Activated naive CD4-positive, alpha-beta T cell treated with anti-CD3 and anti-CD28 coated beads, Interleukin-2, amount 50 U/mL, for 72 hours (primary cell): ENCODE results near the gene LNX2. TPM values are rescaled to one million over a fixed set of nuclear protein-coding genes. Genes with fewer than 3 reads are reported as not detected.

Experiments used
- ATAC-seq, 2 donors: fragments of 150-1000 bp; cut with Tn5 transposase; 2 replicates each; pipeline ENCODE4 v1.10.0; 2021; ENCODE audit warnings: mild to moderate bottlenecking in 2 of 2, moderate library complexity in 2 of 2
- DNase-seq, 2 donors: peaks; one replicate each; pipeline ENCODE4 v3.0.0; 2021 to 2022; ENCODE audit warnings: low spot score in 2 of 2
- H3K27ac Mint-ChIP-seq, 2 donors: one replicate each; pipeline ENCODE4 v1.8.0; 2022; ENCODE audit warnings: mild to moderate bottlenecking in 2 of 2, mixed read lengths in 2 of 2
- H3K36me3 Mint-ChIP-seq, 2 donors: one replicate each; pipeline ENCODE4 v1.8.0; 2022; ENCODE audit warnings: mixed read lengths in 2 of 2
- H3K9me3 Mint-ChIP-seq, 2 donors: one replicate each; pipeline ENCODE4 v1.8.0; 2022; ENCODE audit warnings: mixed read lengths in 2 of 2
- total RNA-seq, 2 donors: library from RNA; stranded (reverse); gene quantifications; one replicate each; pipeline ENCODE4 v1.2.3, GENCODE V29; 2022

Gene LNX2
- total RNA-seq, result 1 to 10 TPM; 4.9 to 7.7 TPM

- ATAC-seq (peak; percentile 91 to 92), DNase-seq (peak; percentile 96 to 97)
- peaks cover 36 to 38% of the 10 kb centered on the region in 2 donors for H3K36me3 Mint-ChIP-seq
- peak within 1 kb of the TSS; percentile 90 to 95 for H3K27ac Mint-ChIP-seq
- no peaks in the 10 kb centered on the region for H3K9me3 Mint-ChIP-seq
Observed at GRCh38 chr13:27620377-27621115, at the start of gene LNX2. TSS of gene LNX2 (minus strand) at chr13:27620529. CDS start at chr13:27581703, 38,826 bp downstream.

- Mint-ChIP-seq H3K27ac (no peak overlapping the region), H3K36me3 (no peaks in the 10 kb centered on the region), H3K9me3 (no peaks in the 10 kb centered on the region)
- no peak for DNase-seq
- no peak for ATAC-seq
Observed at GRCh38 chr13:27667946-27668345, 47.6 kb upstream of the LNX2 start.

GRCh38 chr13:27666951-27667350, 46.6 kb upstream of the LNX2 start:
- Mint-ChIP-seq H3K27ac (no peak overlapping the region), H3K9me3 (no peaks in the 10 kb centered on the region), H3K36me3 (no peaks in the 10 kb centered on the region)
- DNase-seq (no peak), ATAC-seq (no peak)

GRCh38 chr13:27665761-27666160, 45.4 kb upstream of the LNX2 start:
- no peak for DNase-seq
- Mint-ChIP-seq H3K27ac (no peak overlapping the region), H3K9me3 (no peaks in the 10 kb centered on the region), H3K36me3 (peaks cover 0 to 2% of the 10 kb centered on the region in 2 donors)
- no peak for ATAC-seq

GRCh38 chr13:27665333-27665732, 45.0 kb upstream of the LNX2 start:
- H3K27ac Mint-ChIP-seq, result no peak overlapping the region

GRCh38 chr13:27663947-27664346, 43.6 kb upstream of the LNX2 start:
- DNase-seq (no peak), ATAC-seq (no peak)
- H3K9me3 Mint-ChIP-seq, result no peaks in the 10 kb centered on the region
- peak overlapping the region in 1 of 2 donors; percentile 34 for H3K27ac Mint-ChIP-seq
- H3K36me3 Mint-ChIP-seq, result peaks cover 0 to 11% of the 10 kb centered on the region in 2 donors

More at GRCh38 chr13:27665333-27665732, 45.0 kb upstream of the LNX2 start:
- peaks cover 0 to 6% of the 10 kb centered on the region in 2 donors for H3K36me3 Mint-ChIP-seq
- H3K9me3 Mint-ChIP-seq, result no peaks in the 10 kb centered on the region
- no peak for ATAC-seq
- DNase-seq, result no peak

GRCh38 chr13:27662738-27663470, 42.6 kb upstream of the LNX2 start:
- no peak for DNase-seq
- H3K9me3 Mint-ChIP-seq, result no peaks in the 10 kb centered on the region
- no peak for ATAC-seq
- H3K36me3 Mint-ChIP-seq, result peaks cover 0 to 11% of the 10 kb centered on the region in 2 donors
- no peak overlapping the region for H3K27ac Mint-ChIP-seq

GRCh38 chr13:27661017-27661416, 40.7 kb upstream of the LNX2 start:
- ATAC-seq (no peak), DNase-seq (no peak)
- Mint-ChIP-seq H3K36me3 (peaks cover 0 to 17% of the 10 kb centered on the region in 2 donors), H3K9me3 (no peaks in the 10 kb centered on the region), H3K27ac (no peak overlapping the region)

GRCh38 chr13:27660511-27660910, 40.2 kb upstream of the LNX2 start:
- ATAC-seq (no peak), DNase-seq (no peak)
- no peaks in the 10 kb centered on the region for H3K9me3 Mint-ChIP-seq
- no peak overlapping the region for H3K27ac Mint-ChIP-seq
- peaks cover 0 to 17% of the 10 kb centered on the region in 2 donors for H3K36me3 Mint-ChIP-seq

GRCh38 chr13:27659145-27659865, 39.0 kb upstream of the LNX2 start:
- no peak for DNase-seq
- peaks cover 0 to 17% of the 10 kb centered on the region in 2 donors for H3K36me3 Mint-ChIP-seq
- no peak for ATAC-seq
- no peaks in the 10 kb centered on the region for H3K9me3 Mint-ChIP-seq
- no peak overlapping the region for H3K27ac Mint-ChIP-seq

- Mint-ChIP-seq H3K36me3 (peaks cover 0 to 17% of the 10 kb centered on the region in 2 donors), H3K9me3 (no peaks in the 10 kb centered on the region), H3K27ac (no peak overlapping the region)
- ATAC-seq (no peak), DNase-seq (no peak)
Observed at GRCh38 chr13:27658546-27658945, 38.2 kb upstream of the LNX2 start.

GRCh38 chr13:27657724-27658123, 37.4 kb upstream of the LNX2 start:
- Mint-ChIP-seq H3K27ac (no peak overlapping the region), H3K9me3 (no peaks in the 10 kb centered on the region), H3K36me3 (peaks cover 0 to 17% of the 10 kb centered on the region in 2 donors)
- DNase-seq (no peak), ATAC-seq (no peak)

GRCh38 chr13:27654816-27655215, 34.5 kb upstream of the LNX2 start:
- DNase-seq (no peak), ATAC-seq (no peak)
- H3K27ac Mint-ChIP-seq, result no peak overlapping the region
- peaks cover 7 to 13% of the 10 kb centered on the region in 2 donors for H3K9me3 Mint-ChIP-seq
- peaks cover 7 to 28% of the 10 kb centered on the region in 2 donors for H3K36me3 Mint-ChIP-seq

- H3K27ac Mint-ChIP-seq, result no peak overlapping the region
Observed at GRCh38 chr13:27654059-27654458, 33.7 kb upstream of the LNX2 start.

GRCh38 chr13:27650312-27650711, 30.0 kb upstream of the LNX2 start:
- no peak for DNase-seq
- Mint-ChIP-seq H3K9me3 (peaks cover 9 to 16% of the 10 kb centered on the region in 2 donors), H3K36me3 (peaks cover 27 to 55% of the 10 kb centered on the region in 2 donors), H3K27ac (no peak overlapping the region)
- ATAC-seq, result no peak

More at GRCh38 chr13:27654059-27654458, 33.7 kb upstream of the LNX2 start:
- ATAC-seq (no peak), DNase-seq (no peak)
- Mint-ChIP-seq H3K36me3 (peaks cover 15 to 36% of the 10 kb centered on the region in 2 donors), H3K9me3 (peaks cover 9 to 16% of the 10 kb centered on the region in 2 donors)

- Mint-ChIP-seq H3K27ac (no peak overlapping the region), H3K36me3 (peaks cover 17 to 34% of the 10 kb centered on the region in 2 donors), H3K9me3 (no peaks in the 10 kb centered on the region)
- DNase-seq, result no peak
- no peak for ATAC-seq
Observed at GRCh38 chr13:27644302-27644701, 24.0 kb upstream of the LNX2 start.
